Astrocyte (in vitro differentiated cells and primary cell): ENCODE results near the gene RCAN2.

ENCODE experiments used
- CTCF ChIP-seq: IDR thresholded peaks from 2 replicates; pipeline ENCODE4 v1.5.1; 2011; ENCODE audit warnings: low read depth, mild to moderate bottlenecking, inconsistent platforms, low read length, moderate library complexity; ENCODE audit not compliant: insufficient read depth
- EZH2 ChIP-seq: IDR thresholded peaks from 2 replicates; pipeline ENCODE4 v1.6.1; 2012; ENCODE audit warnings: mild to moderate bottlenecking, low read length, inconsistent platforms; ENCODE audit not compliant: insufficient read depth

- TF ChIP-seq CTCF (no peak), EZH2 (no peak)
These were observed 178.6 kb downstream of the RCAN2 start for GRCh38 chr6:46312654-46313053.
